GM18519 (cell line): ENCODE measurements around the gene TAOK3.
"Not testable (repeated sequence)": the region's sequence is repeated elsewhere in the genome, so short reads cannot be mapped to it uniquely, and the experiment has no call there.

Source experiments
- ATAC-seq: cut with Tn5 transposase; IDR thresholded peaks from one replicate; pipeline ENCODE4 v1.9.1; 2021; ENCODE audit warnings: mild to moderate bottlenecking, moderate library complexity; ENCODE audit not compliant: unreplicated experiment, low FRiP score

Gene TAOK3

DNA sequence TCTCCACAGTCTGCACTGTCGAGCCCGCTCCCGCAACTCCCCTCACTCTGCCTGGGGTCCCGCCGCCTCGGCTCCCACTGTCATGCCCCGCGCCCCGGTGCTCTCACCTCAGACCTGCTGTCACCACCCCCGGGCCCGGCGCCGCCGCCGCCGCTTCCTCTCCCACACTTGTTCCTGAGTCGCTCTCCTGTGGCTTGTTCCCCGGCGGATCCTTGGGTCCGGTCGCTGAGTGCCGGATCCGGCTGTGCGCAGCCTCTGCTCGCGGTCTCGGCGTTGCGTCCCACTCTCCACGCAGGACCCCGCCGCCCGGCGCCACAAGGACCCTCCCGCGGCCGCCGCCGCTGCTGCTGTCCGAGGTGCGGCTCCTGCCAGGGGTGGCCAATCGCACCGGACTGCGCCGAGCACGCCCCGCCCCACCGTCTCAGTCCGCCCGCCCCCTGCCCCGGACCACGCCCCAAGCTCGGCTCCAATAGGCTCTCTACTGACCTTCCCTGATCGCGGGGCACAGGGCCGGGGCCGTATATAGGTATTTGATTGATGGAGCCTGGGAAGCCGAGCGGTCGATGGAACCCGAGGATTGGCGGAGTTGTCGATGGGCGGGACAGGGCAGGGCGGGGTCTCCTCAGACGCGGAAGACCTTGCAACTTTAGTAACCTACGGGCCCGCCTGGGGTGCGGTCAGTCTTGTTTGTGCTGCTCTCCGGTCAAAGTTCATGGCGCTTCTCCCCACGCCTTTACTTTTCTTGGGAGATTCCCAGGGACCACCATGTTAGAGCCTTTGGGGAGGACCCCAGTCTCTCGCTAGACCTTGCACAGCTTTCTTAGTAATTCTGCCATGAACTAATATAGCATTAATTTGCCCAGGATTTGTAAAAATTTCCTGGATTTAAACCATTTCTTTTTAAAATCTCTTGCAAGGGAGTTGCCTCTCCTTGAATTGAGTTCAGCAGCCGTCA is at the start of gene TAOK3:
TAOK3 (minus strand) TSS at position 367 of the 955 bp plus-strand sequence. CDS start 117,340 bp downstream, outside the sequence.
- ATAC-seq, result peak; percentile 63

DNA sequence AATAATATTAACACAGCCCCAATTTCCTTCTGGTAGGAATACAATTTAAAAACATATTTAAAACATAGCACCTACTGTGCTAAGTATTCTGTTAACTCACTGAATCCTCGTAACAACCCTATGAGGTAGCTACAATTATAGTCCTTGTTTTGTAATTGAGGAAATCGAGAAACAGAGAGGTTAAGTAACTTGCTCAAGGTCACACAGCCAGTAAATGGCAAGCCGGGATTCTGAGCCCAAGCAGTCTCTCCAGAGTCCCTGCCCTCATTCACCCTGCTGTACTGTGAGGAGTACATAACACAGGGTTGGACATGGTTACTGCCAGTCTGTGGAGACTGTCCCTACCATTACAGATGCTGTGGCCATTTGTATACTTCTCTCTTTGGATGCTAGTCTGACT is 48.0 kb upstream of the TAOK3 start:
- ATAC-seq, result no peak

DNA sequence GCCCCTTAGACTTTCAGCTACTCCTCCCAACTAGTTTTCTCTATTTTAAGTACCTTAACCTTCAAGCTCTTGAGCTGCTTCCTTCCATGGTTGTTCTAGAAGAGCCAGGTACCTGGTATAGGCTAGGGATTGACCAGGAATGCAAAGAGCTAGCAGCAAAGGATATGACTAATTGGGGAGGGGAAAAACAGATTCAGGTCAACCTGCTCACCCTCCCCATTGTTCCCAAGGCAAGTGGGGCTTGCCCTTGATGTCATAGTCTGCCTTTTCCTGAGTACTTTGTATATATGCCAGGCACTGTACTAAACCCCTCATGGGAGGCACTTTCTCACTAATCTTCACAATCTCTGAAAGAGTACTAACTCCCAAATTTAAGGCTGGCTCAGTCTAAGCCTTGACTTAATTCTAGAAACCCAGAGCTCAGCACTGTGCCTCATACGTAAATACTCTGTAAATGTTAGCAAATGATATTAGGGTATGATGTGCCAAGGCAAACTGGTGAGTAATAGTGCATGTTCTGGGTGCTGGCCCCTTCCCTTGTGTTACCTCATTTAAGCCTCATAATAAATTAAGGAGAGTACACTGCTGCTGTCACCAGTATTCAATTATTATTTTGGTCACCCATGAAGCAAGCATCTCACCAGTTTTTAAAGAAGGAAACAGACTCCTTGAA is 45.8 kb upstream of the TAOK3 start:
- ATAC-seq, result no peak

DNA sequence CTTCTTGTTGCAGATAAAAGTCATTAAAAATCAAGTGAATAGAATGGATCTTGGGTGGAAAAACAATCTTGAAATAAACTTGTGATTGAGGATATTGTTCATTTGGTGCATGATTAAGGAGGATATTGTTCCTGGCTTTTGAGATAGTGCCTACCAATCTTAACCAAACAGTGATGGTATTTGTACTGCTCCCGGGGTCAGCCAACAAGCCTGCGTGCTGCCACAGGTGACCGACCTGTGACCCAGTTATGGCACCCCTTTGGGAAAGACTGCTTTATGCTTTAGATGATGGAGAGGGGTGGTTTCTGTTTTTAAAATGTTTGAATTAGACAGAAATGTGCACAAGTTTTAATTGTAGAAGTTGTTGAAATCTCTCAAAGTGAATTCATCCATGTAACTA is 45.2 kb upstream of the TAOK3 start:
- ATAC-seq, result no peak

DNA sequence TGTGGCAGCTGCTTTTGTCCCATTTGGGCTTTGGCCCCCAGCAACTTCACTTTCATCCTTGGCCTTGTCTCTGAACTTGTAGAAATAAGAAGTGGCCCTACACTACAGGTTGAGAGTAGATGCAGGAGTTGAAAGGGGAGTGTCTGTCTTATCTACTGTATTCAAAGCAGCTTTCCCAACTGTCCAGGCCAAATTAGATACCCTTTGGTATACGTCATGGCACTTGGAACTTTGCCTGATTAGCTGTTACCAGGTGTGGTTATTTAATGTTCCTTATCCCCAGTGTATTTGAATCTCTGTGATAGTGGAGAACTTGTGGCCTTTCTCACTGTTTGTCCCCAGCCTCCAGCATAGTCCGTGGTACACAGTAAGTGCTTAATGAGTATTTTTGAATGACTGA is 37.1 kb upstream of the TAOK3 start:
- ATAC-seq, result no peak

DNA sequence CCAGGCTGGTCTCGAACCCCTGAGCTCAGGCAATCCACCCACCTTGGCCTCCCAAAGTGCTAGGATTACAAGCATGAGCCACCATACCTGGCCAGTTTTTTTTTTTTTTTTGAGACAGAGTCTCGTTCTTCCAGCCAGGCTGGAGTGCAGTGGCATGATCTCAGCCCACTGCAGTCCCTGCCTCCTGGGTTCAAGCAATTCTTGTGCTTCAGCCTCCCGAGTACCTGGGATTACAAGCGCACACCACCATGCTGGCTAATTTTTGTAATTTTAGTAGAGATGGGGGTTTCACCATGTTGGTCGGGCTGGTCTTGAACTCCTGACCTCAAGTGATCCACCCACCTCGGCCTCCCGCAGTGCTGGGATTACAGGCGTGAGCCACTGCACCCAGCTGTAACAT is 35.5 kb upstream of the TAOK3 start:
- ATAC-seq, result not testable (repeated sequence)

DNA sequence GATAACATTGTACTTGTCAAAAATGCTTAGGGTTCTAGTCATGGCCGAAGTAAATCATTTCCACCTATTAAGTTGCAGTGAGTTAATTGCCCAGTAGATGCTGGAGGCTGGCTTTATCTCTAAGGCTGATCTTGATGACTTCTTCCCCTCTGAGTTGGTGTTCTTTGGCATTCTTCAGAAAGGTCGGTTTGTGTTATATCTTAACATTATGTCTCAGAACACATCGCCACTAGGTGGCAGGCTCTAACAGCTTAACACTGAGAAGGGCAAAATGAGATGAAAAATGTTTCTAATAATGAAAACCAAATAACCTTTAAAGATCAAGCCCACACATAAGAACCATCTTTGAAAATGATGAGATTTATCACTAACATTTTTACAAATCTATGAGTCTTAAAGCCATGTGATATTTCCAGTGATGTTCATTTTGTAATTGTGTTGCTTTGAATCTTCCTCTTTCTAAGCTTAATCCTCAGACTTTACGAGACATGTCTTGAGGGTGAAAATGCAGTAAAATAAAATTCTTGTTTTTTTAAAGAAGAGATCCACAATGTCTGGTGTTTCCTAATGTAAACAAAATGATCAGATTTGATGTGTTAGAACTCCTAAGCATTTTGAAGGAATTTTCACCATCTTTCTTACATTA is 32.3 kb upstream of the TAOK3 start:
- no peak for ATAC-seq

DNA sequence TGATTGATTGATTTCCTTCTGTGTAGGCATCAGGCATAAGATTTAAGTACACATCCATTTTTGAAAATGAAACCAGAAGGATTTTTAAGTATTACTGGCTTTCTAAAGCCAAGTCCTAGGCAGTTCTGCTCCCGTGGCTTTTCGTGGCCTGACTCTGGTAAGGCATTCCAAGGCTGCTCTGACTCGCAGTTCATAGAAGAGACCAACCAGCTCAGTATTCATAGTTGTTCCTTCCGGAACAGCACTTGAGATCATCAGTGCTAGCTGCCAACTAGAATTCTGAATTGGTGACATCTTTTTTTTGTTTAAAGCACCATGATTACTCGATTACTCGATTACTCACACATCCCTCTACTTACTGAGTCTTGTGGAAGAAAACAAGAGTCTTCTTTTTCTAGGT is 29.5 kb upstream of the TAOK3 start:
- no peak for ATAC-seq

DNA sequence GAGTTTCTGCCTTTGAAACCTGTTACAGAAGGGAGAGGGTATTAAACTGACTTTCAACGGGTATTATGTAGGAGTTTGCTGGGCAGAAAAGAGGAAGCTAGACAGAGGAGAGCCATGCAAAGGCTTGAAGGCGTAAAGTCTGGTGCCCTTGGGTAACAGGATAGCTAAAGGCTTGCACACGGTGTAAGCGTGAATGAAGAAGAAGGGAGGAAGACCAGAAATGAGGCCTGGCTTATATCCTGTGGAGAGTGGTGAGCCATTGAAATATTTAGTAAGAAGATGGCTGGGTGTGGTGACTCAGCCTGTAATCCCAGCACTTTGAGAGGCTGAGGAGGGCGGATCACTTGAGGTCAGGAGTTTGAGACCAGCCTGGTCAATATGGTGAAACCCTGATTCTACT is 26.2 kb upstream of the TAOK3 start:
- ATAC-seq, result no peak

DNA sequence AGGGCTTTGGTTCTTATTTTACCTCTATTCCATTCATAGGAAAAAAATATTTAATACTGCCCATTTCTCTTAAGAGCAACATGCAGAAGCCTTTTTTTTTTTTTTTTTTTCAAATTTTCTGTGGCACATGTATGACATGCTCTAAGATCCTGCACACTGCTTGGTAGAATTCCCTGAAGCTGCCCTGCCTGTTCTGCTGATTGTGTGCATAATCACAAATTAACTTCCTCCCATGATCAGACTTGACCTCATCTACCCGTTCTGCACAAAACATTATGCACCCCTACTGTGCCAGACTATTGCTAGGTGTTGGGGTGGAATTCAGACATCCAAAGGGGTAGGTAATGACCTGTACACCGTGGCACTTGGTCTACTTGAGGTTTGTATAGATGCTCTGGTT is 25.8 kb upstream of the TAOK3 start:
- no peak for ATAC-seq

DNA sequence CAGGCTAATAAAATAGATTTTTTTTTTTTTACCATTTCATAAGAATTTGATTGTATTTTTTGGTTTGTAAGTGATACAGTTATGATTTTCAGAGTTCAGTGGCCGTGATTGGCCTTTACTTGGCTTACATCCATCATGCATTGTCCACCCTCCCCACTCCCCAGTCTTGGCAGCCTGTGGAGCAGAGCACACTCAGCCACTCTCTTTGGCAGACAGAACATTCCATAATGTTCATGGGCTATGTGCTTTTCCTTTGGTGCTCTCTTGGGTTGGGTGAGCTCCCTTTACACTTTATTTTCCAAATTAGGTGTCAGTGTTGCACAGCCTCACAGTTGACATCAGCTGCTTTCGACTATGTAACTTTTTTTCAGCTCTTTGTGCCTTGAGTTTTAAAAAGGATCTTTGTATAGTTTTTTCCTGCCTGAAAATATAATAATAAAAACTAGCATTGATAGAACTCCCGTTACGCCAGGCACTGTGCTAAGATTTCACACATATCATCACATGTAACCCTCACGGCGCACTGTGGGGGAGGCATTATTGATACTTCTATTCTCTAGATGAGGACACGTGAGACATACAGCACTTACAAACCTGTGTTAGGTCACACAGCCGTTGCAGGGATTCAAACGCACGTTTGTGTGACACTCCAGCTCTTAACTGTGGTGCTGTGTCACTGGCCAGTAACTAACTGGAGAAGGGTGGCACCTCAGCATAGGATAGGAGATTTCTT is 25.2 kb upstream of the TAOK3 start:
- ATAC-seq, result no peak

DNA sequence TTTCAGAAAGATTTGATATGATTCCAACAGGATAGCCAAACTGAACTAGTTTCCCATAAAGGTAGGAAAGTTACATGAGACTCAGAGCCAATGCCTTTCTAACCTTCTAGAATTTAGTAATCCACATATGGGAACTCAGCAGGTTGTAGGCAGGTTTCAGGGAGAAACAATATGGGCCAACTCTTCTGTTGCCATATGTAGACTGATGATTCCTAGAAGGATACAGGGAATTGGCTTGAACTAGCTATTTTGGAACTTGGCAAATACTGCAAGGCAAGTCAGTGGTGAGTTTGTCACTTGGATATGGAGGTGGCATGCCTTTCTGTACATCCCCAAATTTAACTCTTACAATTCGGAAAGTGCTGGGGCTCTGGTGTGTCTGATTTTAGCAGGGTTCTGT is 19.1 kb upstream of the TAOK3 start:
- no peak for ATAC-seq

DNA sequence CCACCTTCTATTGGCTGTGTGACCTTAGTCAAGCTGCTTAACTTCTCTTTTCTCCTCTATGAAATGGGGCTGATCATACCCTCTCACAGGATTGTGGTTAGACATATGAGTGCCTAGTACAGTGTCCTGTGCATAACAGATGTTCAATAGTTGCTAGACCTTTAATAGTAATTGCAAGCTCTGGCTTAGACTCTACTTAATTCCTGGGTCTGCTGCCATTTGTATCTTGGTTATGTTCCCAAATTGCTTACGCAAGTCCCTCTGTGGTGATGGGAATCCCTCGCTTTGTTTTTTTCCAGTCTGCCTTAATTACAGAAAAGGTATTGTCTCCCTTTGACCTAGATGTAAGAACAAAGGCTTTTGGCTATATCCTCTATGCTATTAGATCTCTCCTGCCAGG is 18.7 kb upstream of the TAOK3 start:
- no peak for ATAC-seq

DNA sequence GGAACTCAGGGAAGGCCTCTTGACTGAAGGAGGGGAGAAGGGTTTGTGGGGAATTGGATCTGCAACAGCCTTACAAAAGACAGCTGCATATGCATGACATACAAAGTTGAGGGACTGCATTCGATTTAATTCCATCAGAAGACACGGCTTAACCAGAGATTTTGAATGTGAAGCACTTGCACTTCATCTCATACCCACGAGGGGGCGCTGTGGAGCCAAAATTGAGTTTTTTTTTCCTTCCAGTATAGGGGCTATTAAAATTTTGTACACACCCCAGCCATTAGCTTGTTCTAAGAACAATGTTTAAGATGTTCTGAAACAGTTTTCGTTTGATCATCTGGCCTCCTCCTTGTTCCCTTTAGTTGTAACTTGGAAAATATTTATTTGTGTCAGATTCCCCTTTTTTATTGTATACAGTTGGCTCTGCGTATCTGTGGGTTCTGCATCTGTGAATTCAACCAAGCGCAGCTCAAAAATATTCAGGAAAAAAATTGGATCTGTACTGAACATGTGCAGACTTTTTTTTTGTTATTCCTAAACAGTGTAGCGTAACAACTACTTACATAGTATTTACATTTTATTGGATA is 5.3 kb upstream of the TAOK3 start:
- ATAC-seq, result no peak

DNA sequence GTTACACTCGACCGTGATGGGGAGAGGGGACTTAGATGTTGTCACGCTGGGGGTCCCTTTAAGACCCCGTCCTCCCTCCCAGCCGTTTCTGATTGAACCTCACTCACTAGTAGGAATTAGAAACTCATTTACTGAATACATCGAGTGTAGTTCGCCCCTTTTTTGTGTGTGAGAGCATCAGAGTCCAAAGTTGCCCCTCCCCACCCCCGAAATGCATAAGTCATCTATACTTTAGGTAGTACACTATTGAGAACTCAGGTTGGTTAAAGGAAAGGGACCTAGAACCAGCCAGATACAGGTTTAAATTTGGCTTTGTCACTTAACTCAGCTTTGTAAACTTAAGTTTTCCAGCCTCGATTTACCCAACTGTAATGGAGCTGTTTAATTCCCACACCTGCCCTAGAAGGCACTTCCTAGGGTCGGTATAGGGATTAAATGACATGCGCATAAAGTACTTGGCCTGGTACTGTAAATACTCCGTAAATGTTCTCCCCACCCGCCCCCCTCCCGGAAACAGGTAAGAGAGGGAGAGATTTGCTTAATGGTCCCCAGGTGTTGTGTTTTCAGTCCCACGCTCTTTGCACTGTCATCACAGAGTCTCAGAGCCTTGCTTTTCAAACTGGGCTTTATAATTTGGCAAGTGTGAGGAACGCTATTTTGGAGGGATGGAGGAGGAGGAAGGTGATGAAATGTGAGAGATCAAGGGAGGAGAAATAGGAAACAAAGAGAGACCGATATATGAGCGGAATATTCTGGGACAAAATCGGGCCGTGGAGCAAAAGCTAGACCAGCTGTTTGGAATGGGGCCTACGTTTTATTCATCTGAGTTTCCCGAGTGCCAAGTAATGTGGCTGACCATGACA is 4.5 kb upstream of the TAOK3 start:
- ATAC-seq, result no peak

DNA sequence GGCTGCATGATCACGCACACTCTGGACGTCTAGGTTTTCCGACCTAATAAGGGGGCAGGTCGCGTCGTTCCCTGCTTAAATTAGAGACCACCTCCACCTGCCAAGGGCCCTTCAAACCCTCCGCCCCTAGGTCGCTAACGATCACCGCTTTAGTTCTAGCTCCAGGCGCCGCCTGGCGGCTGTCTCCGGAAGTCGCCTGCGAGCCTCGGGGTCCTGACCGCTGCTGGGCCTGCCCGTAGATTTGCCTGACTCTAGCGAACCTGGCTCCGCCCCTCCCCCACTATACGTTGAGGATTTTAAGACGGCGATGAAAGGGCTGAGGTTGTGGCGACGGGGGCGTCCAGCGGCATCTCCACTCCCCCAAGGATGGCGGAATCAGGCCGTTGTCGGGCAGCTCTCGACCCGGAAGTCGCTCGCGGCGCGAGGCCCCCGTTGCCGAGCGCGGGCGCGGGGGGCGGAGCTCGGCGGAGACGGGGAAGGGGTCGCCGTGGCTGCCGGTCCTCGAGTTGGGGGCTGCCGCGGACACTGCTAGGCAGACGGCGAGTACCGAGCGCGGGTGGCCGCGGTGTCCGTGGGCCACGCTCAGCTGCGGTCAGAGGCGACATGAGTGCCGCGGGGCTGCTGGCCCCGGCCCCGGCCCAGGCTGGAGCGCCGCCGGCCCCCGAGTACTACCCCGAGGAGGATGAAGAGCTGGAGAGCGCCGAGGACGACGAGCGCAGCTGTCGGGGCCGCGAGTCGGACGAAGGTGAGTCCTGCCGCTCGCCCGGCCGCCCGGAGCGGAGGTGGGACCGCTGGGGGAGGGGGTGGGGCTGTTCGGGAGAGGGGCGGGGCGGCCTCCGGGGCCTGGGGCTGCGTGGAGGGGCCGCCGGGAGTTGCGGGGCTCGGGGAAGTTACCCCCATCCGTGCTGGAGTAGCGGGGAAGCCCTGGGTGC is 3.6 kb upstream of the TAOK3 start, which contains the start of gene SUDS3:
SUDS3 (plus strand) TSS at position 467 of the 932 bp plus-strand sequence; CDS start at position 604, 137 bp downstream.
- ATAC-seq, result no peak

DNA sequence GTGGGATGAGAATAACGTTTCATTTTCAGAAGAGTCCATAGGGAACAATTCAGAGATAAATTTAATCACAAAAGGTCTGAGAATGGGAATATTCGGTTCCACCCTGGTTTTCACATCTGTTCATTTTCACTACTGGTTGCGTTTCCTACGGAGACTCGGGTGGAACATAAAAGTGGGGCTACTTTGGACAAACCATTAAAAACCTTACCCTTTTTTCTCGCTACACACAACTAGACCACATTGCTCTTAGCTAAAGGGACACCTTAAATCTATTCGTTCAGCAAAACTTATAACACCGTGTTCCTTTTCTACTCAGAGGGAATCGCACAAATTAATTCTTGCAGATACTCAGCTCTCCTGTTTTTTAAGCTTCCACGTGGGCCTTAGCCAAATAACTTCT is 2.6 kb upstream of the TAOK3 start:
- no peak for ATAC-seq

DNA sequence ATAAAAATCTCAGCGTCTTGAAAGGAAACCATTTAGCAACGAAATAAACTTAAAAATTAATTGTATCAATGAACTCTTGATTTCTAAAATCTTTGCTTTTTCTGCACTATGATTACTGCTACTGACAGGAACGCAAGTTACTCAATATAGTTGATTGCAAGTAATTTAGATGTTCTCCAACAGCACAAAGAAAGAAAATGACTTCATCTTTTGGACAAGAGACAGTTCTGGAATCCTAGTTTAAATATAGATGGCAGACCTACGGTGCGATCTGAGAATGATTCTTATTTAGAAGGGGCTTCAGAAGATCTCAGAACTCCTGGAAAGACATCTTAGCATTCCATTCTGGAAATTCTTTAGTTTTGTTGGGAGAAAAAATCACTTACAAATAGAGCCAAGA is 2.2 kb upstream of the TAOK3 start:
- ATAC-seq, result no peak
